H9 (cell line): ENCODE data around the gene SPCS3. TPM values are rescaled to one million over a fixed set of nuclear protein-coding genes. Genes with fewer than 3 reads are reported as not detected.
A peak's percentile ranks its signal among the peaks of the same experiment; 100 is the strongest.

Experiments used
- DNase-seq: peaks from one replicate; pipeline ENCODE4 v3.0.0-alpha.2; 2017
- H2AFZ ChIP-seq: one replicate; pipeline ENCODE4 v1.6.1; 2013; ENCODE audit warnings: mild to moderate bottlenecking, low read length, control low read depth, moderate library complexity
- H2AK5ac ChIP-seq: 2 replicates; pipeline ENCODE4 v1.6.1; 2013; ENCODE audit warnings: low read length, control low read depth, mixed read lengths; ENCODE audit not compliant: insufficient read length
- H2BK120ac ChIP-seq: one replicate; pipeline ENCODE4 v1.6.1; 2013; ENCODE audit warnings: low read depth, mild to moderate bottlenecking, low read length, control low read depth, inconsistent platforms; ENCODE audit not compliant: poor library complexity, severe bottlenecking
- H2BK12ac ChIP-seq: 2 replicates; pipeline ENCODE4 v1.6.1; 2013; ENCODE audit warnings: low read length, control low read depth, mixed read lengths, low read depth; ENCODE audit not compliant: insufficient read length
- H2BK15ac ChIP-seq: 2 replicates; pipeline ENCODE4 v1.6.1; 2013; ENCODE audit warnings: low read depth, low read length, control low read depth
- H2BK20ac ChIP-seq: one replicate; pipeline ENCODE4 v1.6.1; 2013; ENCODE audit warnings: low read depth, mild to moderate bottlenecking, low read length, control low read depth, inconsistent platforms; ENCODE audit not compliant: poor library complexity, severe bottlenecking
- H2BK5ac ChIP-seq: 2 replicates; pipeline ENCODE4 v1.6.1; 2013; ENCODE audit warnings: low read length, control low read depth, mixed read lengths; ENCODE audit not compliant: insufficient read length
- H3K14ac ChIP-seq: 2 replicates; pipeline ENCODE4 v1.6.1; 2013; ENCODE audit warnings: low read length, control low read depth; ENCODE audit not compliant: insufficient read depth
- H3K18ac ChIP-seq: 2 replicates; pipeline ENCODE4 v1.6.1; 2013; ENCODE audit warnings: low read depth, mild to moderate bottlenecking, mixed read lengths, low read length, control low read depth; ENCODE audit not compliant: insufficient read length
- H3K23ac ChIP-seq: 2 replicates; pipeline ENCODE4 v1.6.1; 2013; ENCODE audit warnings: low read length, control low read depth, mixed read lengths, low read depth; ENCODE audit not compliant: insufficient read length
- H3K23me2 ChIP-seq: 2 replicates; pipeline ENCODE4 v1.6.1; 2013; ENCODE audit warnings: low read depth, mild to moderate bottlenecking, mixed read lengths, low read length, control low read depth; ENCODE audit not compliant: insufficient read length, poor library complexity, severe bottlenecking
- H3K27ac ChIP-seq: 2 replicates; pipeline ENCODE4 v1.5.1; 2013; ENCODE audit warnings: low read length, control low read depth, mixed read lengths, low read depth; ENCODE audit not compliant: insufficient read length
- H3K27me3 ChIP-seq: 2 replicates; pipeline ENCODE4 v1.6.1; 2013; ENCODE audit warnings: low read length, control low read depth, inconsistent platforms; ENCODE audit not compliant: insufficient read depth
- H3K4ac ChIP-seq: 2 replicates; pipeline ENCODE4 v1.6.1; 2013; ENCODE audit warnings: low read depth, mild to moderate bottlenecking, control low read depth, inconsistent platforms, low read length, moderate library complexity
- H3K4me1 ChIP-seq: 2 replicates; pipeline ENCODE4 v1.6.1; 2013; ENCODE audit warnings: low read length, control low read depth, inconsistent platforms; ENCODE audit not compliant: insufficient read depth
- H3K4me2 ChIP-seq: 2 replicates; pipeline ENCODE4 v1.6.1; 2013; ENCODE audit warnings: low read length, control low read depth, mixed read lengths; ENCODE audit not compliant: insufficient read length, insufficient read depth
- H3K56ac ChIP-seq: 2 replicates; pipeline ENCODE4 v1.6.1; 2013; ENCODE audit warnings: low read depth, mild to moderate bottlenecking, mixed read lengths, low read length, control low read depth; ENCODE audit not compliant: insufficient read length
- H3K79me1 ChIP-seq: 2 replicates; pipeline ENCODE4 v1.6.1; 2013; ENCODE audit warnings: low read depth, mild to moderate bottlenecking, moderate library complexity, low read length, control low read depth, inconsistent platforms; ENCODE audit not compliant: insufficient read depth, poor library complexity, severe bottlenecking
- H3K79me2 ChIP-seq: 2 replicates; pipeline ENCODE4 v1.6.1; 2013; ENCODE audit warnings: low read length, control low read depth, inconsistent platforms; ENCODE audit not compliant: insufficient read depth
- H3K9ac ChIP-seq: 2 replicates; pipeline ENCODE4 v1.6.1; 2013; ENCODE audit warnings: low read length, control low read depth, mixed read lengths; ENCODE audit not compliant: insufficient read length; ENCODE audit errors: extremely low read depth
- H3K9me3 ChIP-seq: one replicate; pipeline ENCODE4 v1.6.1; 2013; ENCODE audit warnings: low read depth, low read length, inconsistent platforms; ENCODE audit not compliant: control insufficient read depth
- H3T11ph ChIP-seq: one replicate; pipeline ENCODE4 v1.6.1; 2013; ENCODE audit warnings: mild to moderate bottlenecking, low read length, control low read depth, inconsistent platforms
- H4K20me1 ChIP-seq: one replicate; pipeline ENCODE4 v1.6.1; 2013; ENCODE audit not compliant: control insufficient read depth, insufficient read length, insufficient read depth
- H4K5ac ChIP-seq: 2 replicates; pipeline ENCODE4 v1.6.1; 2013; ENCODE audit warnings: low read depth, mild to moderate bottlenecking, mixed read lengths, low read length, control low read depth; ENCODE audit not compliant: insufficient read length
- H4K8ac ChIP-seq: replicated peaks from 2 replicates; pipeline ENCODE4 v1.6.1; 2013; ENCODE audit warnings: low read length, control low read depth, mixed read lengths, low read depth; ENCODE audit not compliant: insufficient read length
- H4K91ac ChIP-seq: 2 replicates; pipeline ENCODE4 v1.6.1; 2013; ENCODE audit warnings: low read depth, mild to moderate bottlenecking, moderate library complexity, mixed read lengths, low read length, control low read depth; ENCODE audit not compliant: insufficient read length
- H3K27ac Mint-ChIP-seq, 3 experiments: 2 replicates in 2 of 3; 3 replicates in 1 of 3; pipeline ENCODE4 v1.8.0; 2020 to 2021; ENCODE audit warnings: mixed read lengths in 3 of 3, mild to moderate bottlenecking in 1 of 3, moderate library complexity in 1 of 3
- H3K27me3 Mint-ChIP-seq: 2 replicates; pipeline ENCODE4 v1.8.0; 2021; ENCODE audit warnings: low read depth, mild to moderate bottlenecking, moderate library complexity, mixed read lengths
- H3K36me3 Mint-ChIP-seq, 3 experiments: 2 replicates in 2 of 3; 3 replicates in 1 of 3; pipeline ENCODE4 v1.8.0; 2020 to 2021; ENCODE audit warnings: low read depth in 3 of 3, mixed read lengths in 3 of 3; ENCODE audit not compliant: insufficient read depth in 1 of 3
- H3K4me1 Mint-ChIP-seq, 2 experiments: 2 replicates each; pipeline ENCODE4 v1.8.0; 2020; ENCODE audit warnings: mixed read lengths in 2 of 2
- H3K4me3 Mint-ChIP-seq, 2 experiments: 2 replicates in 1 of 2; 3 replicates in 1 of 2; pipeline ENCODE4 v1.8.0; 2020 to 2021; ENCODE audit warnings: mild to moderate bottlenecking in 2 of 2, mixed read lengths in 2 of 2, moderate library complexity in 1 of 2
- H3K9me3 Mint-ChIP-seq, 2 experiments: 2 replicates in 1 of 2; 3 replicates in 1 of 2; pipeline ENCODE4 v1.8.0; 2020; ENCODE audit warnings: mild to moderate bottlenecking in 2 of 2, mixed read lengths in 2 of 2, moderate library complexity in 1 of 2
- total RNA-seq: library from RNA; stranded (reverse); gene quantifications from 2 replicates; pipeline ENCODE4 v1.2.1, GENCODE V29; 2021
- TF ChIP-seq, protein P1 (sequence below): fragments of 200-600 bp; sonication (generic); conservative IDR thresholded peaks from 3 replicates; pipeline ENCODE4 v1.8.0; 2021; ENCODE audit warnings: antibody characterized with exemption, mild to moderate bottlenecking

SPCS3 gene
- total RNA-seq, 1 experiment from 2014 or later: 113 TPM

DNA sequence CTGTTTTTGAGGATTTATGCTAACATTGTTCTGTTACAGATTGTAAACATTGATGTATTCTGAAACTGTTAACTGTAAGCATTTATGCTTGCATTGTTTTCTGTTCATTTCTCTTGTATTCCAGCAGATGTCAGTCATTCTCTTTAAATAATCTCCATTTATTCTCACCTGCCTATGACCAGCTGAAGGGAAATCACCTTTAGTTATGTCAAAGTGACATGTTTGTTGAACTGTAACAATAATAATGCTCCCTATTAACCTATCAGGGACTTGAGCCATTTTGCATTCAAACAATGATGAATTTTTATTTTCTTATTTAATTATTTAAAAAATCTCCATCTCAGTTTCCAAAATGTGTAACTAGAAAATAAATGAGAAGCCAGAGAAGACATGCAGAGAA is 58.0 kb downstream of the SPCS3 start:
- Histone ChIP-seq H2AFZ (no peak overlapping the region), H3K9ac (no peak overlapping the region), H3K27ac (no peak overlapping the region), H3K23ac (no peak overlapping the region), H3K4ac (no peak overlapping the region), H3K4me1 (no peaks in the 10 kb centered on the region), H4K5ac (no peak overlapping the region), H2BK20ac (no peak overlapping the region), H3K27me3 (no peaks in the 10 kb centered on the region), H3K56ac (no peak overlapping the region), H3K79me1 (no peaks in the 10 kb centered on the region), H2BK12ac (no peak overlapping the region), H3T11ph (no peak overlapping the region), H3K9me3 (no peaks in the 10 kb centered on the region), H3K23me2 (no peaks in the 10 kb centered on the region), H2BK5ac (no peak overlapping the region), H3K79me2 (no peaks in the 10 kb centered on the region), H4K8ac (no peak overlapping the region), H2BK120ac (no peak overlapping the region), H3K18ac (no peak overlapping the region), H4K91ac (no peak overlapping the region), H3K14ac (no peak overlapping the region), H2AK5ac (no peak overlapping the region), H2BK15ac (no peak overlapping the region), H4K20me1 (no peaks in the 10 kb centered on the region), H3K4me2 (no peak overlapping the region)
- H3K9me3 Mint-ChIP-seq: no peaks in the 10 kb centered on the region
- no peaks in the 10 kb centered on the region for H3K27me3 Mint-ChIP-seq
- H3K27ac Mint-ChIP-seq: no peak overlapping the region
- no peaks in the 10 kb centered on the region for H3K36me3 Mint-ChIP-seq
- TF ChIP-seq, protein P1, sequence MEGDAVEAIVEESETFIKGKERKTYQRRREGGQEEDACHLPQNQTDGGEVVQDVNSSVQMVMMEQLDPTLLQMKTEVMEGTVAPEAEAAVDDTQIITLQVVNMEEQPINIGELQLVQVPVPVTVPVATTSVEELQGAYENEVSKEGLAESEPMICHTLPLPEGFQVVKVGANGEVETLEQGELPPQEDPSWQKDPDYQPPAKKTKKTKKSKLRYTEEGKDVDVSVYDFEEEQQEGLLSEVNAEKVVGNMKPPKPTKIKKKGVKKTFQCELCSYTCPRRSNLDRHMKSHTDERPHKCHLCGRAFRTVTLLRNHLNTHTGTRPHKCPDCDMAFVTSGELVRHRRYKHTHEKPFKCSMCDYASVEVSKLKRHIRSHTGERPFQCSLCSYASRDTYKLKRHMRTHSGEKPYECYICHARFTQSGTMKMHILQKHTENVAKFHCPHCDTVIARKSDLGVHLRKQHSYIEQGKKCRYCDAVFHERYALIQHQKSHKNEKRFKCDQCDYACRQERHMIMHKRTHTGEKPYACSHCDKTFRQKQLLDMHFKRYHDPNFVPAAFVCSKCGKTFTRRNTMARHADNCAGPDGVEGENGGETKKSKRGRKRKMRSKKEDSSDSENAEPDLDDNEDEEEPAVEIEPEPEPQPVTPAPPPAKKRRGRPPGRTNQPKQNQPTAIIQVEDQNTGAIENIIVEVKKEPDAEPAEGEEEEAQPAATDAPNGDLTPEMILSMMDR: peak; percentile 65
- DNase-seq: no peak
- H3K4me1 Mint-ChIP-seq: no peaks in the 10 kb centered on the region
- no peak overlapping the region for H3K4me3 Mint-ChIP-seq
